Activated naive CD4-positive, alpha-beta T cell treated with anti-CD3 and anti-CD28 coated beads, Interleukin-2, amount 10 ng/mL, durations not matched to agents 7 days and 5 days (primary cell): Measurements from ENCODE around the gene MRPL43.
A peak's percentile ranks its signal among the peaks of the same experiment; 100 is the strongest.

ENCODE experiments used
- CTCF ChIA-PET: fragments of 350-600 bp; sonication (Branson Sonifier 250); formaldehyde crosslinking; loops from one replicate; lab custom pipeline; 2021; ENCODE audit warnings: antibody characterized with exemption; lab: Charles Lee
- DNase-seq: peaks from one replicate; pipeline ENCODE4 v3.0.0-alpha.2; 2020
- H3K27ac Mint-ChIP-seq: one replicate; pipeline ENCODE4 v1.8.0; 2021; ENCODE audit warnings: mild to moderate bottlenecking, moderate library complexity, mixed read lengths
- H3K27me3 Mint-ChIP-seq: one replicate; pipeline ENCODE4 v1.8.0; 2021; ENCODE audit warnings: mild to moderate bottlenecking, mixed read lengths
- H3K36me3 Mint-ChIP-seq: one replicate; pipeline ENCODE4 v1.8.0; 2021; ENCODE audit warnings: mixed read lengths
- H3K4me1 Mint-ChIP-seq: one replicate; pipeline ENCODE4 v1.8.0; 2021; ENCODE audit warnings: mixed read lengths
- H3K4me3 Mint-ChIP-seq: one replicate; pipeline ENCODE4 v1.8.0; 2021; ENCODE audit warnings: mild to moderate bottlenecking, moderate library complexity, mixed read lengths
- H3K9me3 Mint-ChIP-seq: one replicate; pipeline ENCODE4 v1.8.0; 2021; ENCODE audit warnings: mixed read lengths

Gene MRPL43

DNA sequence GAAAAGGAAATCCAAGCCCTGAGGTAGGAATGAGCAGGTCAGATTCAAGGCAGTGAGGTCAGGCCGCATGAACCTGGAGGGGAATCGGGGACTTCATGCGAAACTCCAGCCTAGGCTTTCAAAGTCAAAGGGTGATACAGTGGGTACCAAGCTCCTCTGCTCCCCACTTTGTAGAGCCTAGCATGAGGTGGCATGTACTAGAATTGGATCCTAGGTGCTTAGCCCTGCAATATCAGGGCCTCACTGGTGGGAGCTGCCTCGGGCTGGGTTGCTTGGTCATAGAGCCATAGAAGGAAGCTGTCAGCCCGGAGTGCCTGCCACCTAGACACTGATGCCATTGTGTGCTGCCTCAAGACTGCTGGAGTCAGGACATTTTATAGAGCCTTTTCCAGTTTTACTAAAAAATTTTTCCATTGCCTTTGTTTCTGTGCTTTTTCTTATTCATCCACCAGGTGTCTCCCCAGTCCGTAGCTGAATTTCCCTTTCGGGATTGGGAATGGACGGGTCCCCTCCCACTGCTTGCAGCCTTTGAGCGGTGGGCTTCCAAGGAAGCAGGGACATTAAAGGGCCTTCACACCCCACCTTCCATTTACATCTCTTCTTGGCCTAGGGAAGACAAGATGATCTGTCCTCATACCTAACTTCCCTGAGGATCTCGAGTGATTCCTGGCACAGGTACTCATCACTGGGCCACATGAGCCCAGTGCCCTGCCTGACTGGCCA is 6.8 kb upstream of the MRPL43 start:
- CTCF ChIA-PET = interaction anchor here (0.7 to 1.7 kb wide), 3 partner anchors 20 to 25 kb away, joined by 3 to 5 read pairs (median 4); no protein-coding TSS in a partner anchor
- Mint-ChIP-seq H3K36me3 (peaks cover 32% of the 10 kb centered on the region), H3K9me3 (no peaks in the 10 kb centered on the region), H3K4me1 (peaks cover 30% of the 10 kb centered on the region), H3K27ac (peak overlapping the region; percentile 20), H3K27me3 (no peaks in the 10 kb centered on the region), H3K4me3 (no peak overlapping the region)
- DNase-seq = no peak

DNA sequence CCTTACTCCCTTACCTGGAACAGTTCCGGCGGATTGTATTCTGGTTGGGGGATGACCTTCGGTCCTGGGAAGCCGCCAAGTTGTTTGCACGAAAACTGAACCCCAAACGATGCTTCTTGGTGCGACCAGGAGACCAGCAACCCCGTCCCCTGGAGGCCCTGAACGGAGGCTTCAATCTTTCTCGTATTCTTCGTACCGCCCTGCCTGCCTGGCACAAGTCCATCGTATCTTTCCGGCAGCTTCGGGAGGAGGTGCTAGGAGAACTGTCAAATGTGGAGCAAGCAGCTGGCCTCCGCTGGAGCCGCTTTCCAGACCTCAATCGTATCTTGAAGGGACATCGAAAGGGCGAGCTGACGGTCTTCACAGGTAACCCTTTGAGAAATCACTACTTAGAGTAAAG is 1.8 kb upstream of the MRPL43 start:
- Mint-ChIP-seq H3K9me3 (no peaks in the 10 kb centered on the region), H3K4me1 (peaks cover 39% of the 10 kb centered on the region), H3K27ac (no peak overlapping the region), H3K36me3 (peaks cover 34% of the 10 kb centered on the region), H3K27me3 (no peaks in the 10 kb centered on the region), H3K4me3 (no peak overlapping the region)
- no peak for DNase-seq
- CTCF ChIA-PET = interaction anchor here (5.2 kb wide), 1 partner anchor 8 kb away, joined by 26 read pairs; no protein-coding TSS in a partner anchor

GRCh38 chr10:100988166-100988565 is 869 bp upstream of the MRPL43 start:
- H3K27ac Mint-ChIP-seq = no peak overlapping the region
- peak overlapping the region; percentile 88 for H3K4me3 Mint-ChIP-seq
- CTCF ChIA-PET = interaction anchor here (5.2 kb wide), 1 partner anchor 9 kb away, joined by 26 read pairs; no protein-coding TSS in a partner anchor
- no peak for DNase-seq
- peaks cover 39% of the 10 kb centered on the region for H3K4me1 Mint-ChIP-seq
- no peaks in the 10 kb centered on the region for H3K9me3 Mint-ChIP-seq
- peaks cover 28% of the 10 kb centered on the region for H3K36me3 Mint-ChIP-seq
- H3K27me3 Mint-ChIP-seq = no peaks in the 10 kb centered on the region

DNA sequence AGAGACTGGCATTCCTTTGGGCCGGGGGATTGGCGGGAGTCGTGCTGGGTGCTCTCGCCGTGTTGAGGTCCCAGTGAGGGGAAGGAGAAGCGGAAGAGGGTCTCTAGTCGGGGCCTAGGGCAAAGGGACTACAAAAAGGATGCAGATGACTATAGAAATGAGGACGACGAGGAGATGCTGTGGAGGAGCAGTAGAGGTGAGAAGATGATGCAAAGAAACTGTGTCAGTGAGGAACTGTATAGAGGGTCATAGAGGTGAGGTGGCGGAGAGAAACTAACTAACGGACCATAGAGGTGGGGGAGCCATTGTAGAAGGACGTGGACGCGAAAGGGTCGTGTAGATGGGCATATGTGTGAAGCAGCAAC is 370 bp upstream of the MRPL43 start:
- H3K9me3 Mint-ChIP-seq = no peaks in the 10 kb centered on the region
- H3K36me3 Mint-ChIP-seq = peaks cover 24% of the 10 kb centered on the region
- H3K4me1 Mint-ChIP-seq = peaks cover 39% of the 10 kb centered on the region
- H3K27ac Mint-ChIP-seq = peak overlapping the region; percentile 89
- no peak for DNase-seq
- no peaks in the 10 kb centered on the region for H3K27me3 Mint-ChIP-seq
- CTCF ChIA-PET = interaction anchor here (0.8 to 5.2 kb wide), 3 partner anchors 10 to 24 kb away, joined by 3 to 26 read pairs (median 3); no protein-coding TSS in a partner anchor
- H3K4me3 Mint-ChIP-seq = peak overlapping the region; percentile 88

GRCh38 chr10:100986623-100986951 is 710 bp downstream of the MRPL43 start:
- Mint-ChIP-seq H3K27me3 (no peaks in the 10 kb centered on the region), H3K4me3 (peak overlapping the region; percentile 88), H3K9me3 (no peaks in the 10 kb centered on the region), H3K27ac (peak overlapping the region; percentile 89), H3K4me1 (peaks cover 39% of the 10 kb centered on the region), H3K36me3 (peaks cover 25% of the 10 kb centered on the region)
- no peak for DNase-seq
- CTCF ChIA-PET = interaction anchor here (0.7 to 5.2 kb wide), 5 partner anchors 11 to 33 kb away, joined by 3 to 26 read pairs (median 3); no protein-coding TSS in a partner anchor

GRCh38 chr10:100985336-100985735 is 2.0 kb downstream of the MRPL43 start:
- Mint-ChIP-seq H3K4me1 (peaks cover 38% of the 10 kb centered on the region), H3K36me3 (peaks cover 17% of the 10 kb centered on the region), H3K27ac (no peak overlapping the region), H3K27me3 (no peaks in the 10 kb centered on the region), H3K4me3 (no peak overlapping the region), H3K9me3 (no peaks in the 10 kb centered on the region)
- DNase-seq = no peak
- CTCF ChIA-PET = interaction anchor here (0.6 to 5.2 kb wide), 3 partner anchors 12 to 641 kb away, joined by 3 to 26 read pairs (median 6); no protein-coding TSS in a partner anchor

DNA sequence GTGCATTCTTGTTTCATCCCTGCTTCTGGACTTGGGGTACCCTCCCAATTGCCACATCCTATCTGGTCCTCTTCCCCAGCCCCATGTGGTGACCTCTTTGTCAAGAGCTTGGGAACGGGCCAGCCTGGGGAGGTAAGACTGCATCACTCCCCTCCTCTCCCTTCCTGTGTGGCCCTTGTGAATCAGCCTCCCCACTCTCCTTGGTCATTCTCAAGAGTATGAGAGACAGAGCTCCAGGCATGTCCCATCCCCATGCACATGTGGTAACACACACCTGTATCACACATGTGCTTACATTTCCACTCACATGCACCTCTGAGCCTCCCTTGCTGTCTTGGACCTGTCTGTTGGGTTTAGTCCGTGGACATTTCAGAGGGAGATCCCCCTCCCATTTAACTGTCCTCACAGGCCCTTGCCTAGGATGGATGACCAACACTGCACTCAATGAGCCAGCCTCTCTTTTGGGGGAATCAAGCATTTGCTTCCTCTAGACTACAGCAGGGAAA is 2.6 kb downstream of the MRPL43 start:
- Mint-ChIP-seq H3K27ac (no peak overlapping the region), H3K4me3 (no peak overlapping the region), H3K27me3 (no peaks in the 10 kb centered on the region), H3K9me3 (no peaks in the 10 kb centered on the region), H3K36me3 (peaks cover 16% of the 10 kb centered on the region), H3K4me1 (peaks cover 36% of the 10 kb centered on the region)
- peak; percentile 8 for DNase-seq
- CTCF ChIA-PET = interaction anchor here (0.6 to 5.2 kb wide), 3 partner anchors 12 to 640 kb away, joined by 3 to 26 read pairs (median 6); no protein-coding TSS in a partner anchor

- no peaks in the 10 kb centered on the region for H3K27me3 Mint-ChIP-seq
- H3K27ac Mint-ChIP-seq = peak overlapping the region; percentile 46
- CTCF ChIA-PET = interaction anchor here (1.3 kb wide), 1 partner anchor 35 kb away, joined by 3 read pairs; no protein-coding TSS in a partner anchor
- peaks cover 30% of the 10 kb centered on the region for H3K4me1 Mint-ChIP-seq
- no peak overlapping the region for H3K4me3 Mint-ChIP-seq
- peak; percentile 11 for DNase-seq
- no peaks in the 10 kb centered on the region for H3K9me3 Mint-ChIP-seq
- H3K36me3 Mint-ChIP-seq = peaks cover 11% of the 10 kb centered on the region
Observed at GRCh38 chr10:100983868-100984671, 3.2 kb downstream of the MRPL43 start.

GRCh38 chr10:100982916-100983830 is 4.1 kb downstream of the MRPL43 start:
- Mint-ChIP-seq H3K4me3 (no peak overlapping the region), H3K27ac (no peak overlapping the region), H3K27me3 (no peaks in the 10 kb centered on the region), H3K4me1 (peaks cover 23% of the 10 kb centered on the region), H3K36me3 (peaks cover 11% of the 10 kb centered on the region), H3K9me3 (no peaks in the 10 kb centered on the region)
- CTCF ChIA-PET = interaction anchor here (1.3 kb wide), 1 partner anchor 36 kb away, joined by 3 read pairs; no protein-coding TSS in a partner anchor
- no peak for DNase-seq

- H3K9me3 Mint-ChIP-seq = no peaks in the 10 kb centered on the region
- no peak overlapping the region for H3K4me3 Mint-ChIP-seq
- DNase-seq = no peak
- peaks cover 4% of the 10 kb centered on the region for H3K36me3 Mint-ChIP-seq
- CTCF ChIA-PET = no interaction called here
- H3K27me3 Mint-ChIP-seq = no peaks in the 10 kb centered on the region
- peaks cover 6% of the 10 kb centered on the region for H3K4me1 Mint-ChIP-seq
- H3K27ac Mint-ChIP-seq = no peak overlapping the region
Observed at GRCh38 chr10:100981178-100981772, 6.0 kb downstream of the MRPL43 start.

- H3K9me3 Mint-ChIP-seq = no peaks in the 10 kb centered on the region
- H3K4me1 Mint-ChIP-seq = peaks cover under 1% of the 10 kb centered on the region
- CTCF ChIA-PET = interaction anchor here (1.5 kb wide), 1 partner anchor 18 kb away, joined by 5 read pairs; no protein-coding TSS in a partner anchor
- H3K27me3 Mint-ChIP-seq = no peaks in the 10 kb centered on the region
- DNase-seq = peak; percentile 12
- no peak overlapping the region for H3K4me3 Mint-ChIP-seq
- H3K27ac Mint-ChIP-seq = no peak overlapping the region
- peaks cover 4% of the 10 kb centered on the region for H3K36me3 Mint-ChIP-seq
Observed at GRCh38 chr10:100980711-100981110, 6.6 kb downstream of the MRPL43 start.

GRCh38 chr10:100980311-100980710 is 7.0 kb downstream of the MRPL43 start:
- no peak overlapping the region for H3K4me3 Mint-ChIP-seq
- DNase-seq = no peak
- H3K36me3 Mint-ChIP-seq = peaks cover 4% of the 10 kb centered on the region
- CTCF ChIA-PET = interaction anchor here (1.5 kb wide), 1 partner anchor 18 kb away, joined by 5 read pairs; no protein-coding TSS in a partner anchor
- H3K9me3 Mint-ChIP-seq = no peaks in the 10 kb centered on the region
- no peak overlapping the region for H3K27ac Mint-ChIP-seq
- H3K4me1 Mint-ChIP-seq = no peaks in the 10 kb centered on the region
- H3K27me3 Mint-ChIP-seq = no peaks in the 10 kb centered on the region

DNA sequence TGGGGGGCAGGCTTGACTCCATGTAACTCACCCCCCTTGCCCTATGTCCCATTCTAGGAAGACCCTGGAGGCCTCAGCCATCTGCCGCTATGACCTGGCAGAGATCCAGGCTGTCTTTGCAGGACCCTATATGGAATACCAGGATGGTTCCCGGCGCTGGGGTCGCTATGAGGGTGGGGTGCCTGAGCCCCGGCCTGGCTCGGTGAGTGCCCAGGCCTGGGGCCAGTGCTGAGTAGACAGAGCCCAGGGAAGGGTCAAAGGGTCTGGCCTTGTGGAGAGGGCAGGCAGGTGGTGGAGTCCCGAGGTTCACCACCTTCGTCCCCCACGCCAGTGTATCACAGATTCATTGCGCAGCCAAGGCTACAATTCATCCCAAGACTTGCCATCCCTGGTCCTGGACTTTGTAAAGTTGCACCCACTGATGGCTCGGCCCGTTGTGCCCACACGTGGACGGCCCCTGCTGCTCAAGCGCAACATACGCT is 7.5 kb downstream of the MRPL43 start:
- no peak for DNase-seq
- H3K27me3 Mint-ChIP-seq = no peaks in the 10 kb centered on the region
- H3K4me1 Mint-ChIP-seq = no peaks in the 10 kb centered on the region
- no peak overlapping the region for H3K4me3 Mint-ChIP-seq
- peaks cover 4% of the 10 kb centered on the region for H3K36me3 Mint-ChIP-seq
- CTCF ChIA-PET = interaction anchor here (1.5 kb wide), 1 partner anchor 18 kb away, joined by 5 read pairs; no protein-coding TSS in a partner anchor
- no peaks in the 10 kb centered on the region for H3K9me3 Mint-ChIP-seq
- H3K27ac Mint-ChIP-seq = no peak overlapping the region
